HG03342 (cell line): Measurements from ENCODE around the gene CTNNA3.

Source experiments
- ATAC-seq: cut with Tn5 transposase; IDR thresholded peaks from one replicate; pipeline ENCODE4 v1.9.1; 2021; ENCODE audit warnings: mild to moderate bottlenecking, moderate library complexity; ENCODE audit not compliant: unreplicated experiment

CTNNA3 gene

DNA sequence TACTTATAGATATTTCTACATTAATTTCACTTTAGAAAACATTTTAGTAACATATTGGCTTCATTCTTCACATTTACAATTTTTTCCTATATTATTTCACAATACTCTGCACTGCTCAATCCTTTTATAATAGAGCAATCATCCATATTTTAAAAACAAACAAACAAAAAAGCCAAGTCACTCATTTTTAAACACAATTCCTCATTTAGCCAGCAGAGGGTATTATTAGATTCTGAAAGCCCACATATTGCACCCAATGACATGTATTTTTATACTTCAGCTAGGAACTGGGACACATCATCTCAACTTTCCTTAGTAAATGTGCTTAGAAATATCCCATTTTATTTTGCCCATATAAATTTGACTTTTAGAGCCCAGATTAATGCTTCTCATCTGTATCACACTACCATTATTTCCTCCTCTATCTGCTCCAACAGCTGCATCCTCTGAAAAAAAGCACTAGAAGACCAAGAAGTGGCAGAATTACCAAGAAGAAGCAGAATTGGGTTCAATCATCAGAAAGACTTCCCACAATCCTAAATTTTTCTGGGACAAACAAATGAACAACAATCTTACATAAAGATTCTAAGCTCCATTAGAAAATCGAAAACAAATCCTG lies 29.5 kb downstream of the CTNNA3 start:
- ATAC-seq = no peak

DNA sequence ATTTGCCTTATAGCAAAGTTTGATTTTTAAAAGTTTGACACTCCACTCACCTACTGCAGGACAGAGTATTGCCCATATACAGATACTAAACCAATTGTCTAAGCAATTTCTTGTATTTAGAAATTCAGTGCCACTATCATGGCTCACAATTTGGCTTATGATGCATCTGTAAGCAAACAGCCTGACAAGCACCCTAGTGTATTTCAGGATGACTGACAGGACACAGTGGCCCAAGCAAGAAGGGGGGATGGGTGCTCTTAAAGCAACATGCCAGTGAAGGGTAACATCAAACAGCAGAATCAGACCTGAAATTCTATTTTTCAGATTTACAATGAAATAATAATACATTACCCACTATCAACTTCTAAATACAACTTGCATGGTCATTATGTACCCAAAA lies 30.5 kb downstream of the CTNNA3 start:
- ATAC-seq = no peak

DNA sequence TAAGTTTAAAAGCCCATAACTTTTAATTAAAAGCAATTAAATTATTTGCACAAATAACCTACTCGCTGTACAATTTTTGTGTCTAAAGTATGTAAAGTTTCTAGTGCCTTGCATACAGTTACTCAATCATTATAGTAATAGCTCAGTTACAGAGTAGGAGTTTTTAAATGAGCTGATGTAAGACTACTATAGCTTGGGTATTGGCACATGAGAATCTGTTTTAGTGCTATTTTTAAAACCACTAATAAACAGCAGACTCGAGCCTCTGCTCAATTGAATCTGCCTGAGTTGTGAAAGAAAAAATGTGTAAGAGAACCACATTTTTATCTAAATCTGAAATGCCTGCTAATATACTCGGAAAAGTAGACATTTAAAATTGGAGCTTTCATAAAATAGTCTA lies 31.1 kb downstream of the CTNNA3 start:
- no peak for ATAC-seq

DNA sequence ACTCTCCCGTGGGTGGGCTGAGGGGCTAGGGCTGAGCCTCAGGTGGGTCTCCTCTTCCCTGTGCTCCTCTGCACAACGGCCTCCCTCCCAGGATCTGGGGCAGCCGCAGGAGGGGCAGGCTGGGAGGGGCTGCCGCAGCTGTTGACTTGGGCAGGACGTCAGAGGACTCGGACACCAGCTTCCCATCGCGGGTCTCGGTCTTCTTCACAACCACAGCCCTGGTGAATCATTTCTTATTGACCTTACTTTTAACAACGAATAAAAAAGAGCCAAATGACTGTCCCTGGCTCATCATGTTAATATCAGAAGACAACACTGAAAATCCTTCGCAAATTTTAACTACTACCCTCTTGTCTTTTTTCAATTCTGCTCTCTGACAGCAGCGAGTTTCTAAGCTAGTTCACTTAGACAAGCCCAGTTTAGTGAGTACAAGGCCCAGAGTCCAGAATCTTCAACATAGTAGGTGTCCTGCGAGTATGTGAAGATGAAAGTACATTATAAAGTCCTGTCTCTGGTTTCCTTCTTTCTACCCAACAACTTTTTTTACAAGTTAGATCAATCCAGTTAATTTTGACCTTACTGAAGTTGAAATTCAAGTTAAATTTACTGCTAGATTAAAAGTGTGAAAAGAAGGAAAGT lies 32.4 kb downstream of the CTNNA3 start:
- no peak for ATAC-seq

DNA sequence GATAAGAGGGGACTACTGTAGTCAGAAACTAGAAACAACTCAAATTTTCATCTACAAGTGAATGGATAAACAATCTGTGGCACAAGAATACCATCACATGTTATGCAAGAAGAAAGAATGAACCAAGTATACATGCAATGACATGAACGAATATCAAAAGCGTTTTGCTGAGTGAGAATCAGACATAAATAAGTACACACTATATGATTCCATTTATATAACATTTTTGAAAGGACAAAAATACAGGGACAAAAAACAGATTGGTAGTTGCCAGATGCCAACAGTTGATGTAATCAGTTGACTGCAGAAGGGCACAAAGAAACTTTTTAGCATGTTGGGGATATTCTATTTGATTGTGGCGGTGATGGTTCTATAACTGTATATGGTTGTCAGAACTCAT lies 33.6 kb downstream of the CTNNA3 start:
- ATAC-seq = no peak

DNA sequence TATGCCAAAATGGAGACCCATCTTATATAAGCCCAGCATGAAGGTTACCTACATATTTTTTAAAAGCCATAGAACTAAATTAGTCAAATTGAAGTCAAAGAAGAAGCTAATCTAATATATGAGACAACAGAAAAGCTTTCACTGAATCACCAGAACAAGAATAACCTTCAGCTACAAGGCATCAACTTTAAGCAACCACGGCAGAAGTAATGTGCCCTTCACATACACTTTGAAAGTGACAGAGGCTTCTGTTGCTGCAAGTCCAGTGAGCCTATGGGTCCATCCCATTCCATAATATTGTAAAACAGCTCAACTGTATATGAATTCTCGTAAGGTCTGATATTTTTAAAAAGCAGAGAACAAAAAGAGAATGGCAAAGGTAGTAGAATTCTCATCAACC lies 36.5 kb downstream of the CTNNA3 start:
- ATAC-seq = no peak

DNA sequence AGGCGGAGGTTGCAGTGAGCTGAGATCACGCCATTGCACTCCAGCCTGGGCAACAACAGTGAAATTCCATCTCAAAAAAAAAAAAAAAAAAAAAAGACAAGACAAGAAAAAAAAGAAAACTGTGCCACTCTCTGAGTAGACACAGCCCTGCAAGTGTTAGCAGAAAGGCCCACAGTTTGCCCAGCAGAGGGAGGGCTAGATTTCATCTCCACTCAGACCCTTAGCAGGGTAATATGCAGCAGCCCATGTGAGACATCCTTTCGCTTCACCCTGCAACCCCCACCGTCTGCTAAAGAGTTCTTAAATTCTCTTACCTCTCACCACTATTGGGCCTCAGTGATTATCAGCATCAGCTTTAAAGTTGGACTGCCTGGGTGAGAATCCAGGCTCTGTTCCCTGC lies 38.2 kb downstream of the CTNNA3 start:
- ATAC-seq = no peak

DNA sequence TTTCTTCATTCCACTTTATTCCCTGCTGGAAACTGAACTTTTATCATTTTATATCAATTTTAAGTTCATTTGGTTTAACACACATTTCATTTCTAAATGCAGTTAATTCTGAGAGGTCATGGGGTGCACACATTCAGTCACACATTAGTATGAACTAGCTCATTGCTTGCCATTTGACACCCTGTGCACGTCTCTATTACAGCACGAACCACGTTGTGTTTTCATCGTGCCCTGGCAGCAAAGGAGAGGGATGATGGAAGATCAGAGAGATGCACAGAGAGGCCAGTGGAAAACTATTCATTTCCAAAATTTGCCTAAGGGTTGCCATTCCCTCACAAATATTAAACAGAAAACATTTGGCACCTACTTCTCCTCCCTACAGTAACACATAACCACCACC lies 45.4 kb downstream of the CTNNA3 start:
- no peak for ATAC-seq

DNA sequence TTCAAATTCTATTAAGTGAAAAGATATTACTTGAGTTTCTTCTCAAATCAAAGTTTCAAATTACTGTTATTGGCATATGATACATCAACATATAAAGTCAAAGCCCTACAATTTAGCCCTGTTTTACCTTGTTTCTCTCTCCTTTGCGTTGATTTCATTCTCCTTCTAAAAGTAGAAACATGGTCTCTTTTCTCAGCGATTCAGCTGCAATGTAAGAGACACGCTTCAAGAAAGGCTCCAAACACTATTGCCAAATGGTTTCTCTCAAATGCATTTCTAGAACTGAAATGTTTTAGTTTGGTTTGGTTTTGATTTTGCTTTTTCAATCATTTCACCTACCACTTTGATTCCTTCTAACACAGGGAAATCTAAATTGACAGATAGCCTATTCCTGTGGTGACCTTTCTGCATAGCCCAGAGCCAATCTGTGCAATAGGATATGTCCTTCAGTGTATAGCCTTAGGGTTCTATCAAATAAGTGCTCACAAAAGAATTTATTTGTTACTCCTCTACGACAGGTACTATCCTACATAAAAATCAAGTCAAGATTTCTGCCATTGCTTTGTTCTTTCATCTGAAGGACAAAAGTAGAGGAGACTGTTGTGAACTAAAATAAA lies 47.3 kb downstream of the CTNNA3 start:
- no peak for ATAC-seq

DNA sequence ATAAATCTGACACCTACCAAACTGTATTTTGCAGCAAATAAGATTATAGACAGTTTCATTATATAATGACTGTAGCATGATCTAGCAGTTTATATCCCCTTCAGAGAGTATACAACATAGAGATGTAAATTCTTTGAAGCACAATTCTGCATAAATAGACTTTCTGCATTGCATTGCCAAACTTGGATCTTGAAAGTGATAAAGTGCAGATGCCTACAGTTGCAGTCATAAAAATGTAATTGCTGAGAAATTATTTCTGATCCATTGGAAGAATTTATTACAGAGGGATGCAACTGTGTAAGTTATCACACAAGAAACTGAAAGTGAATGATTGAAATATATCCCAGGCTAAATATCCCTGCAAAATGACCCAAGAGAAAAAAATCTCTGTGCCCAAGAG lies 65.1 kb downstream of the CTNNA3 start:
- ATAC-seq = no peak

DNA sequence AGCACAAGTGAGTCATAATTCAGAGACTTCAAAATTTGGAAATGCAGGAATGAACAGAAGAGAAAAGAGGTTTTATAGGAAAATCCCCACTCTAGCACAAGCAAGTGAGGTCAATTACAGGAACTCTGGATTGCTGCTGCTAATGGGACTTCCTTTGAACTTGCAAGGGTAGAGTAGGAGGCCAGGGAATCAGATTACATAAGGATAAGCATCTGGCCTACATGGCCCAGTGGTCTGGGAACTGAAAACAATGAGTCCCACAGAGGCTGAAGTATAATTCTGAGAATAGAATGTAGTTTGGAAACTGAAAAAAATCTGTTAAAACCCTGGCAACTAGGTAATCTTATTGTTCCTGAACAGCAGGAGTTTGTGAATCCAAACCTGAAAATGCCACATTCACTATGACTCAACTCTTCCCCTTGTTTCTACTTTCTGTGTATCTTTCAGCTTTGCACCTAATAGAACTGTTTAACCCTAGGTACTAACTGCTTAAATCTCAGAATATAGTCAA lies 66.5 kb downstream of the CTNNA3 start:
- ATAC-seq = no peak

DNA sequence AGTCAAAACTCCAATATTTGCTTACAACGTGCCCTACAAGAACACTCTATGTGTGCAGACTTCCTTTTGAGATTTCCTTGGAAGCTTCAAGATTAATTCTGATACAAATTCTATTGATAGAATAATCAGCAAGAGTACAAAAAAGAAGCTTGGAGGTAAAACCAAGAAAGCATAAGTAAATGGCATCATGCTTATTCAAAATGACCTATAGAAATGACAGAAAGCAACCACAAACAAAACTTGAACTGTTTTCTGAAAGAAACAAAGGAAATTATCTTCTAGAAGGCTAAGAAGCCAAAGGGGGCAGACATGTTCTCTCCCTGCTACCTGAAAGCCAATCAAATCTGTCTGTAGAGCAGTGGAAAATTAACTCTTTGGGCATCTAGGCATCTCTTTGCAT lies 73.0 kb downstream of the CTNNA3 start:
- no peak for ATAC-seq

DNA sequence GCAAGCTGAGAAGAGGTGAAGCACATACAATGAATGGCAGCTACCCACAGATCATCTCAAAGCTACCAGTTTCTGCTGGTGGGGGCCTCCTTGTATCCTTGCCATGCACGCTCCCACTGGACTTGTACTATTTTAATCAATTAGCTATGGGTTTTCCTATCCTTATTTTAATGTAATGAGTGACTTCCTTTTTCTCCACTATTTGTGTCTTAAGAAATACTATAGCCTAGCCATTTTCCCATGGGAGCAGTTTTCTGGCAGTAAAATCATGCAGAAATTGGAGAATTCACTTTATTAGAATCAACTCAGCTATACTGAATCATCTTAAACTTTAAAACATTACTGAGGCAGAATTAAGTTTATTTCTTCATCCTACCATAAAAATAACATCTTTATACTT lies 73.5 kb downstream of the CTNNA3 start:
- ATAC-seq = no peak

DNA sequence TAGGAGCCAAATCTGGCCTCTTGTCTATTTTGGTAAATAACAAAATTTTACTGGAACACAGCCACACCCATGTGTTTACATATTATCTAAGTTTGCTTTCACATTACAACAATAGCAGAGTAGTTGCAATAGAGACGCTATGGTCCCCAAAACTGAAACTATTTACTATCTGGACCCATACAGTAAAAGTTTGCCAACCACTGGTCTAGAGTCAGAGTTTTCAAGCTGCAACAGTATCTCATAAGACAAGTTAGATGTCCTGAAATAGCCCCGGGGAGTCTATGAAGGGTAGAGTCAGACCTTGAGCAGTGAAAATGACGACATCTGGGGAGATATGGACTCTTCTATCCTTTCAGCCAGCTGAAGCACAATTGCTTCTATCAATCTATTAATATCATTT lies 74.2 kb downstream of the CTNNA3 start:
- no peak for ATAC-seq

DNA sequence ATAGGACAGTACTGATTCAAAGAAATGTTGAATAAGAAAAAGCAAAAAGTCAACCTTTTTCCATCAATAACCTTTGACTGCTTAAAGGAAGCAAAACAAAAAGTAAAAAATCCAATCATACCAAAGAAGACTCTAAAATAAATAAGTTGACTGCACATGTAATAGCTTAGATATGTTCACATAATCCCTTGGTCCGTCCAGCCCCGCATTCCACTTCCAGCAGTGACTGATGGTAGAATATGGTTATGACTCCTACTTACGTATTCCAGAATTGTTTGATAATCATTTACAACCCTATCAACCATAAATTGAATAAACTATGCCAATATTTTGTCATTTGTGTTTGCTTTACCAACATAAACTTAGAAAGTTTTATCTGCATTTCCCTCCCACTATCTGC lies 77.9 kb downstream of the CTNNA3 start:
- ATAC-seq = no peak

DNA sequence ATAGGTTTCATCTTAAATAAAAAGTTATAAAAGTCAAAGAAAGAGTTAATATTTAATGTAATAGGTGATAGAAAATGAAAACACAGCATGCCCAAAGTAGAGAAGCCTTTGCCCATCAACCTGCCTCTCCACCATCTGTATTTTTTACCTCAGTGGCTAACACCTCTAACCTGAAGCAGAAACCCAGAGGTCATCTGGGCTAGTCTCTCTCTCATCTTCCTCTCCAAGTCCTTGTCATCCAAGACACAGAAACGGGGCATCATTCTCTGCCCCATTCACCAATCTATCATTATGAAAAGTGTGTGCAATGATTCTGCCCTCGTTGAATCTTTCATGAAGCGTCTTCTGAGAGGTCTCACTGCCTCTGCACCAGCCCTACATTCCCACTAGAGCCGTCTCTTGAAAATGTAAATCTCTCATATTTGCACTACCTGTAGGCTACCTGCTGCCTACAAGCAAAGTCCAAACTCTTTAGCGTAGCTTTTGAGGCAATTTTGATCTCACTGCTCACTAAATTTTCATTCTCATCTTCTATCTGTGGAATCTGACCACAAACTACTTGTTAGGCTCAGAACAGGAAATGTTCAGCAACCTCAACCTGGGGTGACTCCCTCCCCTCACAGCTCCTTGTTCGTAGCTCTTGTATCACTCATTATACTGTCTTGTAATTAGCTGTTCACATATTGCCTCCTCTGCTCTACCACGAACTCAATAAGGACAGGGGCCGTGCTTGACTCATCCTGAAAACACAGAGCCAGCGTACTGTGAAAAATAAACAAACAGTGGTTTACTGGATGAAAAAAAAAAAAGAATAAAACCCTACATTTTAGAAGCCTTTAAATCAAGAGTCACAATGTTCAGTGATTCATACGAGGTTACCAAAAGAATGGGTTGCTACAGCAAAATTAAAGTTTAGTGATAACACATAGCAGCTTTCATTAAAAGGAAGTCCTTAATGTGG lies 83.1 kb downstream of the CTNNA3 start:
- ATAC-seq = peak; percentile 92

DNA sequence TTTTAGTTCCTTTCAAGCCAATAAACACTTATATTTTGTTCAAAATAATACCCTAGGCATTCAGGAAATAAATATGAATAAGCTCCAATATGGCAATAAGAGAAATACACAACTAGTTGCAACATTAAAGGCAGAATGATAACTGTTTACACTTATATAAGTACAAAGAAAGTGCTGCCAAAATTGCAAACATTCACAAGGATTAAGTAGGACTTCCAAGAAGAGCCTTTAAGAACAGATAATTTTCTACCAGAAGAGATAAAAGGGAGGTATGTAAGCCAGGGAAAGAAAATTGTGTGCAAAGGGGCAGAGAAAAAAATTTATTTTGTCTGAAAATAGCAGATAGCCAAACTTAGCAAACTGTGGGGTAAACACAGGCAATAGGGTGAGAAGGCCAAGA lies 83.8 kb downstream of the CTNNA3 start:
- ATAC-seq = no peak

DNA sequence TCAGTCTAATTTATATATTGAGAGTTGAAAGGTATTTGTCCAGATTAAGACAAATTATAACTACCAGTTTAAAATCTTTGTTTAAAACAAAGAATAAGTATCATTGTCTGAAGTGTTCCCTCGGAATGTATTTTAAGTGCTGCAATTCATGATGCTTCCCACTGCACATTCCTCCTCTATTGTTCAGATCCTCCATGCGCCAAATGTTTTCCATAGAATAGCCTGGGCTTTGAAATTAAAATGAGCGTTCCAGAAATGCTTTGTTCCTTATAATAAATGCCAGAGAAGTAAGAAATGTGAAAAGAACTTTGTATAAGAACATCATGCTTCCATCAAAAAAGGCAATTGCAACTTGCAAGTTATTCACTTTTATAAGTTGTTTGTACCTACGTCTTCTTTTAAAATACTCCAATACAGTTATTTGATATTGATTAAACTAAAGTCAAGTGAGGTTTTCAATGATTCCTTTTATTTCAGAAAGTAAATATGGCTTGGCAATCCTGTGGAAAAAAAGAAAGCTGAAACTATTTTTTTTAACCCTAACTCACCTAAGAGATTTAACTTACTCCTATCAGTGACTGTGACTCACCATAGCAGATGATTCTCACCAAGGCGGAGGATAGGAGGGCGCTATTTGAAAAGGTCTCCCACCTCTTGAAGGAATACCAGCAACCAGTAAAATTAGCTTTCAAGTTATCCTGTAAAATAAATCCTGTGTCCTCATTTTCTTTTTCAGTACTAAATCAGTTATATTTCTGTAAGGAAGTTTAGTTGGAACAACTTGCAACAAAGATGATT lies 85.8 kb downstream of the CTNNA3 start:
- ATAC-seq = no peak

DNA sequence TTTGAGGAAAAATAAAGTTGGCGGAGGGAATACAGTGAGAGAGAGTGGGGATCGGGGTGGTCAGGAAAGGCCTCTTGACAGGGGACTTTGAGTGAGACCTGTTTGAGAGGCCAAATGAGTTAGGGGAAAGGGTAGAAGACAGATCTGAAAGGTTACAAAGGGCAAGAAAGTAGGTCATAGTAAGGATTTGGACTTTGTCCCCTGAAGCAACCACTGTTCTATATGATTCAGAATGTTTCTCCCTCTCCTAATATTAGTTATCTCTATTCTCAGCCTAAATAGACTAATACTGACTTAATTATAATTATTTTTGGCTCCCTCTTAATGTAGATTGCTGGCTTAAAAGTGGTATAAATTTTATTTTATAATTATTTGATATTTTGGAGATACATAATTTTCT lies 88.0 kb downstream of the CTNNA3 start:
- ATAC-seq = no peak

DNA sequence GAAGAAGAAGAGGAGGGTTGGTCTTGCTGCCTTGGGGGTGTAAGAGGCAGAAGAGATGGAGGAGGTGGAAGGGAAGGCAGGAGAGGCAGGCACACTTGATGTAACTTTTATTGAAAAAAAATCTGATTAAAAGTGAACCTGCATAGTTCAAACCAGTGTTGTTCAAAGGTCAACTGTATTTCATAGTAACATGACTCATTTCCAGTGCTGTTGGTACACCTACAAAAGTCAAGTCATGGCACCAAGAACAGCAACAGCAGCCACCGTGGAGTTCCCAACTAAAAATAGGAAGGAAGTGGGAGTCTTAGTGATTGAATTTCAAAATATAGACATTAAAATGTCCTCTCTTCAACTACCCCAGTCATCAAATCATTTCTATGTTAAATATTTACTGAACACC lies 88.5 kb downstream of the CTNNA3 start:
- no peak for ATAC-seq

DNA sequence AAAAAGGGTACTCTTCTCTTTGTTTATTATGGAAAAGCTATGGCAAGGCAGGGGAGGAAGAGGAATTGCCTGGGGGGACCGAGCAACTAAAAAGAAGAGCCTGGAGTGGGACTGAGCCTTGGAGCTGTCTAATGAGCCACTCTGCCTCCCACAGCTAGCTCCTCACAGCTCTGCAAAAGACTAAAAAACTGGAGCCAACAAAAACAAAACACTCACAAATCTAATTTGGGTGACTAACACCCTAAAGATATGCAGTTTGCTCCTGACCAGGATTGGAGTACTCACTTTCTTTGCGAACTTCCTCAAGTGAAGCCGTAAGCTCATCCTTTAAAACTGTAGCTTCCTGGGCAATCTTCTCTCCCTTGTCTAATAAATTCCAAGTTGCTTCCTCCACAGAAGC lies 89.4 kb downstream of the CTNNA3 start:
- ATAC-seq = no peak
